Measurements from ENCODE around the gene ERC1.

DNA sequence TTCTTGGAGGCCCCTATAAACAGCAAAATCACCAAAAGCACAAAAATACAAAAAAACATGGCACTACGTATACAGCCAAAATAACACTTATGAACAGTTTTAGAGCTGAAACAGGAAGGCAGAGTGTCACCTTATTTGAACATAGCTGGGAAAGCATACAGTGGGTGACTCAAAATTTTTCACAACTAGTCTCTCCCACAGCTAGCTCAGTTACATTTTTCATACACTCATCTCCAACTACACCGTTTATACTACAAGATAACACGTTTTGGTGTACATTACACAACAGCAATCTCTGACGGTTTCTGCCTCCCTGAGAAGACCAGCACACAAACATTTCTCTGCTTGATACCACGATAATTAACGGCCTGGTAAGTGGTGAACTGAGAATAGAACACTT, 44.4 kb upstream of the ERC1 start:
- TF ChIP-seq POLR2A (IDR thresholded peaks at IDR 0.05; ENCODE audit: low read depth, low read length) (no peak), TAF1 (IDR thresholded peaks at IDR 0.05; ENCODE audit: low read depth, low read length) (no peak), POLR2AphosphoS5 (IDR thresholded peaks at IDR 0.05; ENCODE audit: low read depth, low read length) (no peak), PAX5 (IDR thresholded peaks at IDR 0.05; ENCODE audit: insufficient read depth, low read length, severe bottlenecking) (no peak), SPI1 (IDR thresholded peaks at IDR 0.05; ENCODE audit: low read depth, low read length) (no peak)
